GM12872 (cell line): ENCODE data around the gene MCC.

Source experiments
- CTCF ChIP-seq: IDR thresholded peaks from 3 replicates; pipeline ENCODE4 v1.5.1; 2011; ENCODE audit warnings: low read depth, mild to moderate bottlenecking, low read length, moderate library complexity; ENCODE audit not compliant: insufficient read depth

Gene MCC

GRCh38 chr5:113194591-113194990 lies 293.7 kb downstream of the MCC start:
- TF ChIP-seq CTCF, result no peak

- no peak for TF ChIP-seq CTCF
These were observed 294.1 kb downstream of the MCC start for GRCh38 chr5:113194125-113194524.

GRCh38 chr5:113193311-113193978 lies 294.8 kb downstream of the MCC start:
- no peak for TF ChIP-seq CTCF

GRCh38 chr5:113192541-113192940 lies 295.7 kb downstream of the MCC start:
- no peak for TF ChIP-seq CTCF

- no peak for TF ChIP-seq CTCF
These were observed 297.9 kb downstream of the MCC start for GRCh38 chr5:113190347-113190746.

DNA sequence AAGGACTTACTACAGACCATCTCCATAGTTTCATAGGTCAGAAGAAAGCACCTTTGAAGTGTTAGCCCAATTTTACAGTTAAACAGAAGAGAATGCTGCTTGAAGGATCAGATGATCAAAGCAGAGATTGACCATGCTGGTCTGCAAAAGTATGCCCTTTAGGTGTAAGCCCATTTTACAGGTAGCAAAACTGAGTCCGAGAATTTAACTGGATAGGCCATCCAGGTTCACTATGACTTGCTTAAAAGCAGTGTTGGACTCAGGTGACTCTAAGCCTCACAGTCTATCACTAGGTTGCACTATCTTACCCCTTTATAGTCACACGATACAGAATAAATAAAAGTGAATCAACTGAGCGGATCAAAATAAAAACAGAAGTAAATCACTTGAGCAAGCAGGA lies 299.0 kb downstream of the MCC start:
- TF ChIP-seq CTCF, result no peak

- TF ChIP-seq CTCF, result no peak
These were observed 299.8 kb downstream of the MCC start for GRCh38 chr5:113188436-113188835.
